HG02798 (cell line): ENCODE data around the gene OR5P2.
A peak's percentile ranks its signal among the peaks of the same experiment; 100 is the strongest.
"Not testable (repeated sequence)": the region's sequence is repeated elsewhere in the genome, so short reads cannot be mapped to it uniquely, and the experiment has no call there.

ENCODE experiments used
- ATAC-seq: cut with Tn5 transposase; IDR thresholded peaks from one replicate; pipeline ENCODE4 v1.9.1; 2021; ENCODE audit warnings: mild to moderate bottlenecking; ENCODE audit not compliant: unreplicated experiment, poor library complexity

The OR5P2 gene, protein sequence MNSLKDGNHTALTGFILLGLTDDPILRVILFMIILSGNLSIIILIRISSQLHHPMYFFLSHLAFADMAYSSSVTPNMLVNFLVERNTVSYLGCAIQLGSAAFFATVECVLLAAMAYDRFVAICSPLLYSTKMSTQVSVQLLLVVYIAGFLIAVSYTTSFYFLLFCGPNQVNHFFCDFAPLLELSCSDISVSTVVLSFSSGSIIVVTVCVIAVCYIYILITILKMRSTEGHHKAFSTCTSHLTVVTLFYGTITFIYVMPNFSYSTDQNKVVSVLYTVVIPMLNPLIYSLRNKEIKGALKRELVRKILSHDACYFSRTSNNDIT

DNA sequence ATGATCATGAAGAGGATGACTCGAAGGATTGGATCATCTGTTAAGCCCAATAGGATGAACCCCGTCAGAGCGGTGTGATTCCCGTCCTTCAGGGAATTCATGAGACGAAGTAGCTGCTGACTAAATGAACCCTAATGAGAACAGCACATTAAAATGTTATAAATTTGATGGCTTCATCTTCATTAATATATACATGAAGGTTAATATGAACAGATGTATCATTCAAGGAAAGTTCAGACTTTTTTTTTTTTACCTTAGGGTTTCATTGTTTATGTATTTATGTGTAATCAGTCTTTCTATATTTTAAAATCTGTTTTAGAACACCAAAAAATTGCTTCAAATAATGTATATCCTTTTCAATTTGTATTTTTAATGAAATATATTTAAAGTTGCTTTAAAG lies at the start of gene OR5P2:
OR5P2 (minus strand) TSS at position 101 of the 400 bp plus-strand sequence; CDS start at position 101, 0 bp downstream.
- no peak for ATAC-seq

DNA sequence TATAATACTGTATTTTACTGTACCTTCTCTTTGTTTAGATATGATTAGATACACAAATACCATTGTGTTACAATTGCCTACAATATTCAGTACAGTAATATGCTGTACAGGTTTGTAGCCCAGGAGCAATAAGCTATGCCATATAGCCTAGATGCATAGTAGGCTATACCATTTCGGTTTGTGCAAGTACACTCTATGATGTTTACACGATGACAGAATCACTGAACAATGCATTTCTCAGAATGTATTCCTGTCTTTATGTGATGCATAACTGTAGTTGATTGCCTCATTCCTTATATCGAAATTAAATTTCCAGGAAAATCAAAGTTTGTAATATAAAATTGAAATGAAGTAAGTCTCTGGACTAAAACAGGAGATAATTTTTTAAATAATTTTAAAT lies 49.3 kb upstream of the OR5P2 start:
- ATAC-seq, result no peak

DNA sequence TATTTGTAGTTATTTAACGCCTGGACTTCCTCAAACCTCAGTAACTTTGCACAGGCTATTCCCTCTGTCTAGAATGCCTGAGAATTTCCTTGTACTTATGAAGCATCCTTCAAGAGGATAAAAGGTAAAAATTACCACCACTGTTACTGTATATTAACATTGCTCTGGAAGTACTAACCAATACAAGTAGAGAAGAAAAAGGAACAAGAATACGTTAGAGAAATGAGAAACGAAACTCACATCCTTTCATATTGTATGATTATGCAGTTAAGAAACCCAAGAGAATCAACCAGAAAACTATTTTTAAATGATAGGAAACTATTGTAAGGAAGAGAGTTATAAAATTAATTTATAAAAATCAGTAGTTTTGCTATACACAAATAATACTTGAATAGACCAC lies 48.2 kb upstream of the OR5P2 start:
- ATAC-seq, result no peak

- ATAC-seq, result no peak
Observed at GRCh38 chr11:7844521-7844920, 47.8 kb upstream of the OR5P2 start.

DNA sequence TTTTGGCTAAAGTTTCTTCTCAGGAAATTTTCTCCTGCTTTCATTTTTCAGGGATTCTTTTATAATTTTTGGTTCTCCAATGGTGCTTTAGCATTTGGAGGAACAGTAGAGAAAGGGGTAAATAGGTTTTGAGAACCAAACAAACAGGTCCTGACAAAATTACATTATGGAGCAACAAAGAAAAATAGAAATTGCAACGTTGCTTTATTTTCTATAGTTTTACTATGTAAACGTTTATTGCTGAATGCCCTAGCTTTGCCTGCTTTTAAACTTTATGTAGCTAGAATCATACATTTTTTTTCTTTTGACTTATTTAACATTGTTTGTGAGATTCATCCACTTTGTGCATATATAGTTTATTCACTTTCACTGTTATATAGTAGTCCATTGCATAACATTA lies 43.8 kb upstream of the OR5P2 start:
- no peak for ATAC-seq

DNA sequence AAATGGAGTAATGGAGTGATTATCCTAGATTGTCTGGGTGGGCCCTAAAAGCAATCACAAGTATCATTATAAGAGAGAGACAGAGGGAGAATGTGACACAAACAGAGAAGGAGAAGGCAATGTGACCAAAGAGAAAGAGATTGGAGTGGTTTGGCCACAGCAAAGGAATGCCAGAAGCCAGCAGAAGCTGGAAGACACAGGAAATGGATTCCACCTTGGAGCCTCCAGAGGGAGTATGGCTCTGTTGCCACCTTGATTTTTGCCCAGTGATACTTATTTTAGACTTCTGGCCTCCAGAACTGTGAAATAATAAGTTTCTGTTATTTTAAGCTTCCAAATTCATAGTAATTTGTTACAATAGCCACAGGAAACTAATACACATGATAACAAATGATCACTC lies 36.8 kb upstream of the OR5P2 start:
- no peak for ATAC-seq

- ATAC-seq, result no peak
Observed at GRCh38 chr11:7830740-7831139, 34.0 kb upstream of the OR5P2 start, which contains the start of gene OR5P3. Gene OR5P3 (minus strand): TSS chr11:7830840.

DNA sequence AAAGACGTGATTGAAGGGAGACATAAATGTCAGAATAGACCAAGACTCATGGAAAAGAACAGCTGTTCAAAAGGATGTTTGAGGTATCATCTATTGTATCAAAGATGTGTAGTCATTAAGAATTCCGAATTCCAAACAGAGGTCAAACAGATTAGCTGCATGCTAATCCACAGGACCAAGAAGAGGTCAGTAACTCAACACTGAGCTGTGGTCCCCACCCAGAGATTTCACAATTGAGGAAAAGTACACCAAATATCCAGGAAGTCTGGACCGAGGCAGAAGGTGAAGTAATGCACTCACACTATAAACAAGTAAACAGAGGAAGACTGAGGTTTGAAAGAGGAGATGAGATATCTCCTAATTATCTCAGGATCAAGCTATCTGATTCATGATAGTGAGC lies 29.6 kb upstream of the OR5P2 start:
- ATAC-seq, result no peak

- ATAC-seq, result not testable (repeated sequence)
Observed at GRCh38 chr11:7820417-7820816, 23.7 kb upstream of the OR5P2 start.

DNA sequence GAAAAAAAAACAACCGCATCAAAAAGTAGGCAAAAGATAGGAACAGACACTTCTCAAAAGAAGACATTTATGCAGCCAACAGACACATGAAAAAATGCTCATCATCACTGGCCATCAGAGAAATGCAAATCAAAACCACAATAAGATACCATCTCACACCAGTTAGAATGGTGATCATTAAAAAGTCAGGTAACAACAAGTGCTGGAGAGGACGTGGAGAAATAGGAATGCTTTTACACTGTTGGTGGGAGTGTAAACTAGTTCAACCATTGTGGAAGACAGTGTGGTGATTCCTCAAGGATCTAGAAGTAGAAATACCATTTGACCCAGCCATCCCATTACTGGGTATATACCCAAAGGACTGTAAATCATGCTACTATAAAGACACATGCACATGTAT lies 18.2 kb upstream of the OR5P2 start:
- not testable (repeated sequence) for ATAC-seq

DNA sequence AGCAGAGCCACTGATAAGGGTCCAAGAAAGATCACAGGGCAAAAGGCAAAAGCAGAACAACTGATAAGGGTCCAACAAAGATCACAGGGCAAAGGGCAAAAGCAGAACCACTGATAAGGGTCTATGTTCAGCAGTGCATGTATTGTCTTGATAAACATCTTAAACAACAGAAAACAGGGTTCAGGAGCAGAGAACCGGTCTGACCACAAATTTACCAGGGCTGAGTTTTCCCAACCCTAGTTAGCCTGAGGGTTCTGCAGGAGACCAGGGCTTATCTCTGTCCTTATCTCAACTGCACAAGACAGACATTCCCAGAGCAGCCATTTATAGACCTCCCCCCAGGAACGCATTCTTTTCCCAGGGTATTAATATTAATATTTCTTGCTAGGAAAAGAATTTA lies 13.6 kb upstream of the OR5P2 start:
- not testable (repeated sequence) for ATAC-seq

DNA sequence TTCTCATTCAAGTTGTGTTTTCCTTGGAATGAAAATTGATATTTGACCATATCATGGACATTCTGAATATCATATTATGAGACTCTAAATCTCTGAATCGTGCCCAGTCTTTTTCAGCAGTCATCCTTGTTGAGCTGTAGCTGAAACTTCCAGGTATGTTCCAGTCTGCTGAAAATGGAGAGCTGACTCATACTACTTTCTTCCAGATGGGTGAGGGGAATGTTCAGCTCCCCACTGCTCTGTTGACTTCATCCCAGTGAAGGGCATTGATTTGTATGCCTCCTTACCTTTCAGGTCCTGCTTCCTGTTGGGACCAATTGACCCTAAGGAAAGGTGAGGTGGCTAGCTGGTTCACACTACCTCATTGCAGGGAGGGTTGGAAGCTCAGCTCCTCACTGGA lies 3.5 kb downstream of the OR5P2 start:
- no peak for ATAC-seq

GRCh38 chr11:7787239-7787638 lies 9.5 kb downstream of the OR5P2 start:
- peak; percentile 91 for ATAC-seq

DNA sequence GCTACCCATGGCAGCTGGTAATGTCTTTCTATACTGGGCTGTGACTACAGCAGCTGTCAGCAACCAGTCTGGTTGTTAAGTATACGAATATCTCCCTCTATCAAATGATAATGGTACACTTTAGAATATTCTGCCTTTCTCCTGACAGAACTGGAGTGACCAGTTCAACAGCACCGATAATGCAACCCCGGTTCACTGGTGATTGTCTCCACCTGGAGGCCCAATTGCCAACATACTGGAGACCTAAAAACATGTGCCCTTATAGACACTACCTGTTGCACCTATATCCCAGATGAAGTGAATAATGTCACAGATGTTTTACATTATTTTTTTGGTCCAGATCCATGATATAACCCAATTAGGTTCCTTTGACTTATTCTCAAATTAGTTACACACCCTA lies 21.1 kb downstream of the OR5P2 start:
- no peak for ATAC-seq

DNA sequence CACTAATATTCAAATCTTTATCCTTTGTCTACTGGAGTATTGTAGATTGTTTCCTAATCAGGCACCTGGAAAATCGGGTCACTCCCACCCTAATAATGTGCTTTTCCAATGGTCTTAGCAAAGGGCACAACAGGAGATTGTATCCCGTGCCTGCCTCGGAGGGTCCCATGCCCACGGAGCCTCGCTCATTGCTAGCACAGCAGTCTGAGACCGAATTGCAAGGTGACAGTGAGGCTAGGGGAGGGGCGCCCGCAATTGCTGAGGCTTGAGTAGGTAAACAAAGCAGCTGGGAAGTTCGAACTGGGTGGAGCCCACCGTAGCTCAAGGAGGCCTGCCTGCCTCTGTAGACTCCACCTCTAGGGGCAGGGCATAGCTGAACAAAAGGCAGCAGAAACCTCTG lies 32.4 kb downstream of the OR5P2 start:
- ATAC-seq, result not testable (repeated sequence)

GRCh38 chr11:7759010-7759409 lies 37.7 kb downstream of the OR5P2 start:
- peak; percentile 69 for ATAC-seq

DNA sequence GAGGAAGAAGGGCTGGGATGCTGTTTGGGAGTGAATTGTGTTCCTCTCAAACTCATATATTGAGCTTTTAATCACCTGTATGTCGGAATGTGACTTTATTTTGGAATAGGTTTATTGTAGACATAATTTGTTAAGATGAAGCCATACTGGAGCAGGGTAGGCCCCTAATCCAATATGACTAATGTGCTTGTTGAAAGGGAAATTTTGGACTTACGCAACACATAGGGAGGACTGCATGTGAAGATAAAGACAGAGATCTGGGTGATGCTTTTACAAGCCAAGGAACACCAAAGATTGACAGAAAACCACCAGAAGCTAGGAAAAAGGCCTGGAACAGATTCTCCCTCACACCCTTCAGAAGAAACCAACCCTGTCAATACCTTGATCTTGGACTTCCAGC lies 47.3 kb downstream of the OR5P2 start:
- no peak for ATAC-seq
